Measurements from ENCODE around the gene SLC25A19.

GRCh38 chr17:75321506-75321905, 32.3 kb upstream of the SLC25A19 start:
- TF ChIP-seq YY1 (IDR thresholded peaks at IDR 0.05; ENCODE audit: insufficient read depth, insufficient read length), result no peak
- no peak for TF ChIP-seq ZNF274 (IDR thresholded peaks at IDR 0.05; ENCODE audit: low read depth, low read length)
- no peak for TF ChIP-seq SUZ12 (IDR thresholded peaks at IDR 0.05; ENCODE audit: extremely low read depth, insufficient read depth, insufficient read length)
